Nephron (organoid): ENCODE measurements around the gene CBX2.

Source experiments
- H3K27ac Mint-ChIP-seq, 3 experiments: 2 replicates each; pipeline ENCODE4 v1.8.0; 2020; ENCODE audit warnings: mixed read lengths in 3 of 3, mild to moderate bottlenecking in 2 of 3, moderate library complexity in 1 of 3
- H3K27me3 Mint-ChIP-seq: 2 replicates; pipeline ENCODE4 v1.8.0; 2021; ENCODE audit warnings: low read depth, mild to moderate bottlenecking, moderate library complexity, mixed read lengths
- H3K36me3 Mint-ChIP-seq: 2 replicates; pipeline ENCODE4 v1.8.0; 2020; ENCODE audit warnings: low read depth, mixed read lengths
- H3K4me1 Mint-ChIP-seq: 2 replicates; pipeline ENCODE4 v1.8.0; 2020; ENCODE audit warnings: mixed read lengths
- H3K4me3 Mint-ChIP-seq, 3 experiments: 2 replicates each; pipeline ENCODE4 v1.8.0; 2020; ENCODE audit warnings: mild to moderate bottlenecking in 3 of 3, mixed read lengths in 3 of 3, moderate library complexity in 2 of 3
- H3K9me3 Mint-ChIP-seq: 2 replicates; pipeline ENCODE4 v1.8.0; 2020; ENCODE audit warnings: mixed read lengths
- TF ChIP-seq, protein P1 (sequence below), 3 experiments: fragments of 200-600 bp; sonication (generic); IDR thresholded peaks; one replicate each; pipeline ENCODE4 v1.5.0; 2021; ENCODE audit warnings: antibody characterized with exemption in 3 of 3; ENCODE audit not compliant: unreplicated experiment in 3 of 3

The CBX2 gene

DNA sequence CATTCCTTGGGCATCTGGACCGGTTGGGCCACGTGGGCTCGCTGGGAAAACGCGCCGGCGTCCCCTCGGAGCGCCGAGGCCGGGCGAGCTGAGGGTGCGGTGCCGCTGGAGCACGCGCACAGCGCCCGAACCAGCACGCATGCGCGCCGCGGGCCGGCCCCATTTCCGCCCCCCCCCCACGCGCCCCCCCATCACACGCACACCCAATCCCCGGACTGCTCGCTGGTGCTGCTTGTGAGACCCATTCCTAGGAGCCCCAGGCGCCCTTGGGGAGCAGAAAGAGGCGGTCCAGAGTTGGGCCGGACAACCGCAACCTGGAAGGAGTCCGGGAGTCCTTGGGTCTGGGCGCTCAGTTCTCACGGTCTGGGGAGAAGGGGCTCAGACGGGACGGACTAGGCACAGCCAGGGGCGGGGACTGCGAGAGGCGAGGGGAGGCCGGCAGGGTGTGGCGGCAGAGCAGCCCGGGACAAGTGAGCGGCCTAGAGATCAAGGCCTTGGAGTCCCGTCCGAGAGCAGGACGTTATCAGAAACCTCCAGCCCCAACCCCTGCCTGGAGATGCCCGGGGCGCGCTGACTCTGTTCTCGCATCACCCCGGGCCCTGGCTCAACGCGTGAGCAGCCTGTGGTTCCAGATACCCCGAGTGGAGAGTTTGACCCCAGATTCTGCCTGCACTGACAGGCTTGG, 24.9 kb downstream of the CBX2 start:
- H3K4me1 Mint-ChIP-seq, result peaks cover 36% of the 10 kb centered on the region
- H3K36me3 Mint-ChIP-seq, result no peaks in the 10 kb centered on the region
- H3K27me3 Mint-ChIP-seq, result peaks cover 97% of the 10 kb centered on the region
- no peak overlapping the region for H3K4me3 Mint-ChIP-seq
- no peaks in the 10 kb centered on the region for H3K9me3 Mint-ChIP-seq
- no peak overlapping the region for H3K27ac Mint-ChIP-seq
- TF ChIP-seq, protein P1, sequence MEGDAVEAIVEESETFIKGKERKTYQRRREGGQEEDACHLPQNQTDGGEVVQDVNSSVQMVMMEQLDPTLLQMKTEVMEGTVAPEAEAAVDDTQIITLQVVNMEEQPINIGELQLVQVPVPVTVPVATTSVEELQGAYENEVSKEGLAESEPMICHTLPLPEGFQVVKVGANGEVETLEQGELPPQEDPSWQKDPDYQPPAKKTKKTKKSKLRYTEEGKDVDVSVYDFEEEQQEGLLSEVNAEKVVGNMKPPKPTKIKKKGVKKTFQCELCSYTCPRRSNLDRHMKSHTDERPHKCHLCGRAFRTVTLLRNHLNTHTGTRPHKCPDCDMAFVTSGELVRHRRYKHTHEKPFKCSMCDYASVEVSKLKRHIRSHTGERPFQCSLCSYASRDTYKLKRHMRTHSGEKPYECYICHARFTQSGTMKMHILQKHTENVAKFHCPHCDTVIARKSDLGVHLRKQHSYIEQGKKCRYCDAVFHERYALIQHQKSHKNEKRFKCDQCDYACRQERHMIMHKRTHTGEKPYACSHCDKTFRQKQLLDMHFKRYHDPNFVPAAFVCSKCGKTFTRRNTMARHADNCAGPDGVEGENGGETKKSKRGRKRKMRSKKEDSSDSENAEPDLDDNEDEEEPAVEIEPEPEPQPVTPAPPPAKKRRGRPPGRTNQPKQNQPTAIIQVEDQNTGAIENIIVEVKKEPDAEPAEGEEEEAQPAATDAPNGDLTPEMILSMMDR (IDR thresholded peaks at IDR 0.05; ENCODE audit: unreplicated experiment in 3 of 3), result no peak

DNA sequence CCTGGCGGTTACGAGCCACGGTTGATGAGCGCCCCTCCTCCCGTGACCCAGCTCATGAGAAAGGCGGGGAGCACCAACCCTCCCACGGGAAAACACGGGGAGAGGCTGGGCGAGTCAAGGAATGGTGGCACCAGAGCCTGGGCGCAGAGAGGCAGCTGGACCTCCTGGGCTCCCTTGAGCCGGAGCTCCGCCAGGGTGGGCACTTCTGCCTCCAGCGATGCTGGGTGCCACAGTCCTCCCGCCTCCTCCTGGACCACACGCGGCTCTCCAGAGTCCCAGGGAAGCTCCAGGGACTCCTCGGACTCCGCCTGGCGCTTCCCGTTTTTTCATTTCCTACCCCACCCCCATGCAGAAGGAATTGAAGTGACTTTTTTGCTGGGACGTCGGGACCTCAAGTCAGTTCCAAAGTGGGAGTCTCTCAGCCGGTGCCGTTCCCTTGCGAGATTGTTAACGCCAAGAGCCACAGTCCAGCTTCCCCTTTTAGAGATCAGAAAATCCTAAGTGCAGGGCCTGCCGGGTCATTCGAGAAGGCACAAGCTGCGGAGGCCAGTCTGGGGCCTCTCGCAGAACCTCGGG, 25.6 kb downstream of the CBX2 start:
- H3K27ac Mint-ChIP-seq, result no peak overlapping the region
- TF ChIP-seq, protein P1 (IDR thresholded peaks at IDR 0.05; ENCODE audit: unreplicated experiment in 3 of 3), result no peak
- peaks cover 34% of the 10 kb centered on the region for H3K4me1 Mint-ChIP-seq
- no peaks in the 10 kb centered on the region for H3K9me3 Mint-ChIP-seq
- peaks cover 100% of the 10 kb centered on the region for H3K27me3 Mint-ChIP-seq
- H3K36me3 Mint-ChIP-seq, result no peaks in the 10 kb centered on the region
- peak overlapping the region; percentile 57 to 61 (median 59) for H3K4me3 Mint-ChIP-seq

DNA sequence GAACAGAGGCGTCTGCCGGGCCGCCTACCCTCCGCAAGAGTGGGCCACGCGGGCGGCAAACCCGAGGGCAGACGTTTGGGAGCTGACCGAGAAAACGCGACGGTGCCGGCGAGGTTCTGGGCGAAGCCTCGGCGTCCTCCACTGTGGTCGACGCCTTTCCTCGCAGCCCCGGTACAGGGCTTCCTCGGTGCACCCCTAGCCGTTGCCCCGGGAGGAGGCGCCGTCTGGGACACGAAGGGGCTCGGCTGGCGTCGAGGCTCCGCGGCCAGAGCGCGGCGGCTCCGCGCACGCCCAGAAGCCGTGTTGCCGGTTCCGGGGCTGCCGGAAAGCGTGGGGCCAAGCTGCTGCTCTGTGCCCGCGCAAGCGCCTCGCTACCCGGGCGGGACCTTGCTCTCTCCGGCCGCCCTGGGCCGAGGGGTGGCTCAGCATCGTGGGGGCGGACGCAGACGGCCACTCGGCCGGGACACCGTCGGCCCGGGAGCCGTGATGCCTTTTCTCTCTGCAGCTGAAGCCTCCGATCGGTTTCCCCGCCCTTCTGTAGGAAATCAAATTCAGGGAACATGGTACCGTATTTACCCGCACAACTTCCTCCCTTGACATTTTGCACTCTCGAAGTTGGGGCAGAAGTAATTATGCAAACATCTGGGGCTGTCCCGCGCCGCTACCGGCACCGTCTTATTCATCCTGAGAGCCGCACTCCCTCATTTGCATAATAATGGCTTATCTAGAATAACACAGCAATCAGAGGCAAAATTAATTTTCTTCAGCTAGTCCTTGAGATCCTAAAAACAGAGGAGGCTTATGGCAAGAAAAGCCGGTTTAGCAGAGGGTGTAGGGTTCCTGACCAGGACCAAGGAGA, 26.3 kb downstream of the CBX2 start:
- Mint-ChIP-seq H3K36me3 (no peaks in the 10 kb centered on the region), H3K9me3 (no peaks in the 10 kb centered on the region), H3K27ac (no peak overlapping the region), H3K4me3 (peak overlapping the region; percentile 51 to 66 (median 65)), H3K27me3 (peaks cover 100% of the 10 kb centered on the region), H3K4me1 (peaks cover 36% of the 10 kb centered on the region)
- TF ChIP-seq, protein P1 (IDR thresholded peaks at IDR 0.05; ENCODE audit: unreplicated experiment in 3 of 3), result no peak

DNA sequence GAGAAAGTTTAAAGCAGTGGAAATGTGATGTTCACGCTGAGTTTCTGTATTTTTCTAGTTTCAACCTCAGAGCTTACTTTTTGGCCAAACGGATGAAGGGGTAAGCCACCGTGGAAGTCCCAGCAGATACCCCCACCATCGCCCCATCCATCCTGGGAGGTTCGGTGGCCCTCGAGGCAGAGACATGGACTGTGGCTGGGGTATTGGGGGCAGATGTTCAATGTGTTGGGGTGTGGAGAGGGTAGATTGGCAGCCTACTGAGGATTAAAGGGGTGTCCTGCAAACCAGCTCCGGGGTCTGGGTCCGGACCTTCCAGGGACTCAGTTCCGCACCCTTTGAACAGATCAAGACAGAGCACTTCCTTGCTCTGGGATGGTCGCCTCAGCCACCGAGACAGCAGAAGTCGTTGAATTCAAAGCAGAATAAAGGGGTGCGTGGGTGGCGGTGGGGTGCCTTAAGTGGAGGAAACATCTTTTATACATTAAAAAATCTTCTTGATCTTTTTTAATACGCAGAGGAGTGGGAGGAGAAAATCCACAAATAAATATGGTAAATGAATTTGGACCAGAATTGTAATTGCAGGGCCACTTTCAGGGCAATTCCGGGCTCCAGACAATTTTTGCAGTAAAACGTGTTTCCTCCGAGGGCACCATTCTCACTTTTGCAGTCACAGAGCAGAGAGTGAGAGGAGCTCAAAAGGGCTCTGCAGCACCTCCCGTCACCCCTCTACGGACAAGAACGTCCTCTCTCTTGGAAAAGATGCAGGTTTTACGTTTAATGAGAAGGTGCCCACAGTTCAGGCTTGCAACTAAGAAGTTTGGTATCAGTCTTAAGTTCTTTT, 27.1 kb downstream of the CBX2 start:
- peaks cover 28% of the 10 kb centered on the region for H3K4me1 Mint-ChIP-seq
- H3K27ac Mint-ChIP-seq, result no peak overlapping the region
- peak overlapping the region in 2 of 3 experiments; percentile 65 to 66 for H3K4me3 Mint-ChIP-seq
- TF ChIP-seq, protein P1 (IDR thresholded peaks at IDR 0.05; ENCODE audit: unreplicated experiment in 3 of 3), result no peak
- H3K9me3 Mint-ChIP-seq, result no peaks in the 10 kb centered on the region
- H3K36me3 Mint-ChIP-seq, result no peaks in the 10 kb centered on the region
- peaks cover 100% of the 10 kb centered on the region for H3K27me3 Mint-ChIP-seq

DNA sequence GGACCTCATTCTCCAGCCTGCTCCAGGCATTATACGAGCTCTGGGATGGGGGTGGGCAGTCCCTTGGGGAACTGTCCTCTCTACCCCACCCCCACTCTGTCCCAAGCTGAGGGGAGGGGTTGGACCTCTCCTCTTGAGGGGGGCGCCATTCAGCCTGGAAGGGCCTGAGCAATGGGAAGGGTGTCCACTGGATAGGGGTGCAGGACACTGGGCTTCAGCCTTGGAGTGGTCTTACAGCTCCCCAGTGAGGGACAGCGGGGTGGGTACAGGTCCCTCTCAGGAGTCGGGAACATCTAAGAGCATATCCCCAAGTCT, 28.5 kb downstream of the CBX2 start:
- TF ChIP-seq, protein P1 (IDR thresholded peaks at IDR 0.05; ENCODE audit: unreplicated experiment in 3 of 3), result no peak
- Mint-ChIP-seq H3K27me3 (peaks cover 99% of the 10 kb centered on the region), H3K9me3 (no peaks in the 10 kb centered on the region), H3K4me1 (peaks cover 28% of the 10 kb centered on the region), H3K4me3 (no peak overlapping the region), H3K27ac (no peak overlapping the region), H3K36me3 (no peaks in the 10 kb centered on the region)
